Calu3 (cell line): Measurements from ENCODE around the gene CACNB4. TPM values are rescaled to one million over a fixed set of nuclear protein-coding genes. Genes with fewer than 3 reads are reported as not detected.

Experiments
- BruUV-seq: library from RNA; stranded (reverse); fragments of 400-500 nt; replicated peaks from 2 replicates; lab custom pipeline; 2021; lab: Mats Ljungman, UMichigan
- CTCF ChIA-PET: fragments of 300-600 bp; sonication (Branson Sonifier 250); formaldehyde crosslinking; loops from one replicate; lab custom pipeline; 2022; ENCODE audit warnings: antibody characterized with exemption; lab: Charles Lee
- DNase-seq: peaks from one replicate; pipeline ENCODE4 v3.0.0; 2022
- H3K27ac Mint-ChIP-seq: one replicate; pipeline ENCODE4 v1.8.0; 2022; ENCODE audit warnings: mixed read lengths; ENCODE audit not compliant: unreplicated experiment
- H3K27me3 Mint-ChIP-seq: one replicate; pipeline ENCODE4 v1.8.0; 2022; ENCODE audit warnings: mixed read lengths; ENCODE audit not compliant: unreplicated experiment
- H3K36me3 Mint-ChIP-seq: one replicate; pipeline ENCODE4 v1.8.0; 2022; ENCODE audit warnings: mild to moderate bottlenecking, moderate library complexity, mixed read lengths; ENCODE audit not compliant: insufficient read depth, unreplicated experiment
- H3K4me1 Mint-ChIP-seq: one replicate; pipeline ENCODE4 v1.8.0; 2022; ENCODE audit warnings: mild to moderate bottlenecking, low read depth, mixed read lengths; ENCODE audit not compliant: unreplicated experiment
- H3K4me3 Mint-ChIP-seq: one replicate; pipeline ENCODE4 v1.8.0; 2022; ENCODE audit warnings: mild to moderate bottlenecking, low read depth, moderate library complexity, mixed read lengths; ENCODE audit not compliant: unreplicated experiment
- H3K9me3 Mint-ChIP-seq: one replicate; pipeline ENCODE4 v1.8.0; 2022; ENCODE audit warnings: low read depth, mixed read lengths; ENCODE audit not compliant: unreplicated experiment
- CTCF ChIP-seq: fragments of 200-600 bp; IDR thresholded peaks from one replicate; pipeline ENCODE4 v1.8.0; 2022; ENCODE audit warnings: antibody characterized with exemption; ENCODE audit not compliant: unreplicated experiment
- intact Hi-C: fragments of 100-400 bp; cut with micrococcal nuclease; formaldehyde crosslinking; loops from one replicate; pipeline ENCODE4 v1.10.0; 2022; ENCODE audit not compliant: unreplicated experiment
- total RNA-seq: library from RNA; stranded (reverse); gene quantifications from 2 replicates; pipeline ENCODE4 v1.2.3, GENCODE V29; 2022

Gene CACNB4
- total RNA-seq, 1 experiment from 2014 or later, result 0.33 TPM

- no peak overlapping the region for H3K27ac Mint-ChIP-seq
- DNase-seq, result no peak
- no peak overlapping the region for H3K4me3 Mint-ChIP-seq
- TF ChIP-seq CTCF, result no peak
- BruUV-seq, result no TSS peak
- H3K9me3 Mint-ChIP-seq, result no peaks in the 10 kb centered on the region
- H3K4me1 Mint-ChIP-seq, result no peaks in the 10 kb centered on the region
- intact Hi-C loops, result no loop called here
- peaks cover 14% of the 10 kb centered on the region for H3K27me3 Mint-ChIP-seq
- no peaks in the 10 kb centered on the region for H3K36me3 Mint-ChIP-seq
- CTCF ChIA-PET, result no interaction called here
Observed at GRCh38 chr2:151907286-151908203, 191.3 kb downstream of the CACNB4 start.

GRCh38 chr2:151906633-151906998 lies 192.2 kb downstream of the CACNB4 start:
- no peaks in the 10 kb centered on the region for H3K9me3 Mint-ChIP-seq
- CTCF ChIA-PET, result no interaction called here
- no peak overlapping the region for H3K4me3 Mint-ChIP-seq
- no peak overlapping the region for H3K27ac Mint-ChIP-seq
- no peaks in the 10 kb centered on the region for H3K36me3 Mint-ChIP-seq
- TF ChIP-seq CTCF, result no peak
- no TSS peak for BruUV-seq
- intact Hi-C loops, result no loop called here
- DNase-seq, result no peak
- no peaks in the 10 kb centered on the region for H3K4me1 Mint-ChIP-seq
- H3K27me3 Mint-ChIP-seq, result peaks cover 5% of the 10 kb centered on the region

GRCh38 chr2:151905963-151906632 lies 192.7 kb downstream of the CACNB4 start:
- BruUV-seq, result no TSS peak
- intact Hi-C loops, result no loop called here
- CTCF ChIA-PET, result no interaction called here

GRCh38 chr2:151904807-151905206 lies 194.0 kb downstream of the CACNB4 start:
- no peak overlapping the region for H3K4me3 Mint-ChIP-seq
- intact Hi-C loops, result no loop called here
- no peak overlapping the region for H3K27ac Mint-ChIP-seq
- no peak for TF ChIP-seq CTCF
- no TSS peak for BruUV-seq
- no peaks in the 10 kb centered on the region for H3K36me3 Mint-ChIP-seq
- DNase-seq, result no peak
- H3K9me3 Mint-ChIP-seq, result no peaks in the 10 kb centered on the region
- no peaks in the 10 kb centered on the region for H3K4me1 Mint-ChIP-seq
- no peaks in the 10 kb centered on the region for H3K27me3 Mint-ChIP-seq
- CTCF ChIA-PET, result no interaction called here

More at GRCh38 chr2:151905963-151906632, 192.7 kb downstream of the CACNB4 start:
- no peaks in the 10 kb centered on the region for H3K9me3 Mint-ChIP-seq
- H3K36me3 Mint-ChIP-seq, result no peaks in the 10 kb centered on the region
- H3K27ac Mint-ChIP-seq, result no peak overlapping the region
- H3K27me3 Mint-ChIP-seq, result no peaks in the 10 kb centered on the region
- no peak for DNase-seq
- TF ChIP-seq CTCF, result no peak
- no peak overlapping the region for H3K4me3 Mint-ChIP-seq
- no peaks in the 10 kb centered on the region for H3K4me1 Mint-ChIP-seq
